Osteocyte (in vitro differentiated cells): ENCODE results near the gene MAPK8IP3. TPM values are rescaled to one million over a fixed set of nuclear protein-coding genes. Genes with fewer than 3 reads are reported as not detected.

ENCODE experiments used
- DNase-seq: peaks from one replicate; pipeline ENCODE4 v3.0.0; 2021; ENCODE audit warnings: mixed read lengths; ENCODE audit not compliant: unreplicated experiment; ENCODE audit errors: extremely low spot score
- H3K27ac Mint-ChIP-seq: one replicate; pipeline ENCODE4 v1.8.0; 2021; ENCODE audit warnings: mild to moderate bottlenecking, mixed read lengths; ENCODE audit not compliant: unreplicated experiment
- H3K27me3 Mint-ChIP-seq: one replicate; pipeline ENCODE4 v1.8.0; 2021; ENCODE audit warnings: mixed read lengths; ENCODE audit not compliant: unreplicated experiment
- H3K36me3 Mint-ChIP-seq: one replicate; pipeline ENCODE4 v1.8.0; 2021; ENCODE audit warnings: mixed read lengths; ENCODE audit not compliant: unreplicated experiment
- H3K4me1 Mint-ChIP-seq: one replicate; pipeline ENCODE4 v1.8.0; 2021; ENCODE audit warnings: mixed read lengths; ENCODE audit not compliant: unreplicated experiment
- H3K4me3 Mint-ChIP-seq: one replicate; pipeline ENCODE4 v1.8.0; 2021; ENCODE audit warnings: mild to moderate bottlenecking, moderate library complexity, mixed read lengths; ENCODE audit not compliant: unreplicated experiment
- H3K9me3 Mint-ChIP-seq: one replicate; pipeline ENCODE4 v1.8.0; 2021; ENCODE audit warnings: mixed read lengths; ENCODE audit not compliant: unreplicated experiment
- total RNA-seq: library from RNA; stranded (reverse); gene quantifications from 2 replicates; pipeline ENCODE4 v1.2.1, GENCODE V29; 2021
- TF ChIP-seq, protein P1 (sequence below): fragments of 200-600 bp; sonication (generic); IDR thresholded peaks from 2 replicates; pipeline ENCODE4 v1.5.0; 2021; ENCODE audit warnings: antibody characterized with exemption, mild to moderate bottlenecking, moderate library complexity

MAPK8IP3 gene
- total RNA-seq, 1 donor from 2014 or later = 105 TPM

DNA sequence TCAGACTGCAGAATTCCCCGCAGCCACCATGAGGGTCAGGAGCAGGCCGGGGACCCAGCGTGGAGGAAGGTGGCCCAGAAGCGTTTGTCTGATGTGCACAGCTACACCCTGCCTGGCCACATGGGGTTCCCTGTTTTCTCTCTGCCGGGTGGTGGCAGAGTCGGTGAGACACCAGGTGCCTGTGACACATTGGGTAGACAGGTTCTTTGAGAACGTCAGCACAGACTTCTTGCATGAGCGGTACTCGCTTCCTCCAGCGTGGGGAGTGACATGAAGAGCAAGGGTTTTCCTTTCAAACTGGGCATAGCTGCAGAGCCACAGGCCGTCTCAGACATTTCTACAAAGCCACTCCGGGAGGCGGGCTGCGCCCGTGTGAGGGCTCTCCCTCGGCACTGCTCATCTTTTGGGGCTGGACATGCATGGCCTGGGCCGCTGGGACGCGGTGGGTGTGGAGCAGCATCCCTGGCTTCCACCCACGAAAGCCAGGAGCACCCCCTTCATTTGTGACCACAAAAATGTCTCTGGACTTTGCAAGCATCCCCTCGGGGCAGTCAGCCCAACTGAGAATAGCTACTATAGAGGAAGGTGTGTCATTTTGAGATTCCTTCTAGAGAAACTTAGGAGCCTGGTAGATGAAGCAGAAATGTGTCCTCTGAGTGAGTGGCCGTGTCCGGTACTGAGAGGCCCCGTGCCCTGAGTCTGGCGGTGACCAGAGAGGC is 39.3 kb downstream of the MAPK8IP3 start:
- peaks cover 4% of the 10 kb centered on the region for H3K36me3 Mint-ChIP-seq
- H3K9me3 Mint-ChIP-seq = no peaks in the 10 kb centered on the region
- peak; percentile 89 for DNase-seq
- peak overlapping the region; percentile 50 for H3K4me3 Mint-ChIP-seq
- peaks cover 31% of the 10 kb centered on the region for H3K4me1 Mint-ChIP-seq
- no peaks in the 10 kb centered on the region for H3K27me3 Mint-ChIP-seq
- TF ChIP-seq, protein P1, sequence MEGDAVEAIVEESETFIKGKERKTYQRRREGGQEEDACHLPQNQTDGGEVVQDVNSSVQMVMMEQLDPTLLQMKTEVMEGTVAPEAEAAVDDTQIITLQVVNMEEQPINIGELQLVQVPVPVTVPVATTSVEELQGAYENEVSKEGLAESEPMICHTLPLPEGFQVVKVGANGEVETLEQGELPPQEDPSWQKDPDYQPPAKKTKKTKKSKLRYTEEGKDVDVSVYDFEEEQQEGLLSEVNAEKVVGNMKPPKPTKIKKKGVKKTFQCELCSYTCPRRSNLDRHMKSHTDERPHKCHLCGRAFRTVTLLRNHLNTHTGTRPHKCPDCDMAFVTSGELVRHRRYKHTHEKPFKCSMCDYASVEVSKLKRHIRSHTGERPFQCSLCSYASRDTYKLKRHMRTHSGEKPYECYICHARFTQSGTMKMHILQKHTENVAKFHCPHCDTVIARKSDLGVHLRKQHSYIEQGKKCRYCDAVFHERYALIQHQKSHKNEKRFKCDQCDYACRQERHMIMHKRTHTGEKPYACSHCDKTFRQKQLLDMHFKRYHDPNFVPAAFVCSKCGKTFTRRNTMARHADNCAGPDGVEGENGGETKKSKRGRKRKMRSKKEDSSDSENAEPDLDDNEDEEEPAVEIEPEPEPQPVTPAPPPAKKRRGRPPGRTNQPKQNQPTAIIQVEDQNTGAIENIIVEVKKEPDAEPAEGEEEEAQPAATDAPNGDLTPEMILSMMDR = no peak
- H3K27ac Mint-ChIP-seq = peak overlapping the region; percentile 96

DNA sequence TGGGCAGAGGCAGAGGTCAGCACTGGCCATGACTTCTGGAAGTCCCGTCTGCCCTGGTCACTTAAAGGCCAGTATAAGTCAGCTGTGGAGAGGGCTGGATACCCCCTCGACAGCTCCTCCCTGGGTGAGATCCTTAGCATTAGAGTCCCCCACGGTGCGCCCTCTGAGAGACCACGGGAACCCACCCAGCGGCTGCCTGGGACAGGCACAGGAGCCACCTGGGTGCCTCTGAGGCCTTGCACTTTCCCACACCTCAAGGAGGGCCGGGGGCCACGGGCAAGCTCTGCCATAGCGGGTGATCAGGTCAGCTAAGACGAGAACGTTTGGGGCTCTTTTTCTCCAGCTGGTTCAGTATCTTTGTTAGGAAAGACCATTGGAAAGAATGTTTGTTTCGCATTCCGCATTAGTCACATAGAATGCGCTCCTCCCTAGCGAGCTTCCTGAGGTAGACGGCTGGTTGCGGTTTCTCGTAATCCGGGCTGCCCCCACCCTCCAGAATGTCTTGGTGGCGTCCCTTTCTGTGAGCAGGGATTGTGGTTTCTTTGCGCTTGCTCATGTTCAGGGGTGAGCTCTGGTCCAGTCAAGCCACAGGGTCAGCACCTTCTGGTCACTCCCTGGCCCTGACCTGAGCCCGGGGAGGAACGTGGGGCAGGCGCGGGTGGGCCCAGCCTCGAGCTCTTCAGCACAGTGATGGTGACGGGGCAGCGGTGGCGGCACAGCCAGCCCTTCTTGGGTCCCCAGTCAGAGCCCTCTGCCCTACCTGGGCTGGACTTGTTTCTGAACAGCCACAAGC is 40.1 kb downstream of the MAPK8IP3 start:
- Mint-ChIP-seq H3K27me3 (no peaks in the 10 kb centered on the region), H3K36me3 (peaks cover under 1% of the 10 kb centered on the region), H3K4me1 (peaks cover 31% of the 10 kb centered on the region), H3K4me3 (peak overlapping the region; percentile 50), H3K27ac (peak overlapping the region; percentile 96), H3K9me3 (no peaks in the 10 kb centered on the region)
- TF ChIP-seq, protein P1 = no peak
- DNase-seq = peak; percentile 83

DNA sequence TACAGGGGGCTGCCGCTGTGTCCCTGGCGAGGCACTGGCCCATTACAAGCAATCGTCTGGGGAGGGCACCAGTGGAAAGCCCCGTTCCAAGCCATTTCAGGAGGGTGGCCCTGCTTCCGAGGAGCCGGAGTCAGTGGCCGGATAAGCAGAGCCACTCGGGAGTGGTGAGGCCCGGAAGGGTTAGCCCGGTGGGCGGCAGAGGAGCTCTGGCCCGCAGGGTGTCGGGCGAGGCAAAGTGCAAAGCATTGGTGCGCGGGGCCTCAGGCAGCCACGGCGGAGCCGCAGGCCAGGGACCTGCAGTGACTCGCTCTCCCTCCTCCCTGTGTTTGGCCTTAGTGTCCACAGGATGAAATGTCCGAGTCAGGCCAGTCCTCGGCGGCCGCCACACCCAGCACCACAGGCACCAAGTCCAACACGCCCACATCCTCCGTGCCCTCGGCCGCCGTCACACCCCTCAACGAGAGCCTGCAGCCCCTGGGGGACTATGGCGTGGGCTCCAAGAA is 40.7 kb downstream of the MAPK8IP3 start:
- DNase-seq = no peak
- TF ChIP-seq, protein P1 = no peak
- no peaks in the 10 kb centered on the region for H3K27me3 Mint-ChIP-seq
- H3K4me3 Mint-ChIP-seq = no peak overlapping the region
- H3K4me1 Mint-ChIP-seq = peaks cover 31% of the 10 kb centered on the region
- H3K27ac Mint-ChIP-seq = peak overlapping the region; percentile 96
- H3K36me3 Mint-ChIP-seq = no peaks in the 10 kb centered on the region
- H3K9me3 Mint-ChIP-seq = no peaks in the 10 kb centered on the region

DNA sequence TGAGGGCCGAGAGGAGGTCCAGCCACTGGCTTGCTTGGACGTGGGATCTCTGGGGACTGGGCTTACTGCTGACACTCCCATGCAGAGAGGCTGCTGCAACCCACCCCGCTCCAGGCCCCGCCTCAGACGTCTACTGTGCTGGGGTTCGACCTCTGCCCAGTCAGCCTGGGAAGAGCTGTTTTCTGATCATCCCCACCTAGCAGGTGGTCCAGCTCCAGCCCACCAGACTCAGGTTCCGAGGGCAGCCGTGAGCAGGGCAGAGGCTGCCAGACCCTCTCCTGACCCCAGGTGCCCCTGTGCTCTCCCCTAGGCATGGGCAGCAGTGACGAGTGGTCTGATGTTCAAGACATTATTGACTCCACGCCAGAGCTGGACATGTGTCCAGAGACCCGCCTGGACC is 41.9 kb downstream of the MAPK8IP3 start:
- Mint-ChIP-seq H3K9me3 (no peaks in the 10 kb centered on the region), H3K27me3 (no peaks in the 10 kb centered on the region), H3K27ac (no peak overlapping the region), H3K4me1 (peaks cover 31% of the 10 kb centered on the region), H3K36me3 (no peaks in the 10 kb centered on the region), H3K4me3 (no peak overlapping the region)
- no peak for DNase-seq
- TF ChIP-seq, protein P1 = no peak
